AG20443 (cell line): ENCODE measurements around the gene FRMD5.
A peak's percentile ranks its signal among the peaks of the same experiment; 100 is the strongest.
"Not testable (repeated sequence)": the region's sequence is repeated elsewhere in the genome, so short reads cannot be mapped to it uniquely, and the experiment has no call there.

Source experiments
- DNase-seq: peaks from one replicate; pipeline ENCODE4 v3.0.0; 2012; ENCODE audit warnings: low spot score, mixed read lengths

The FRMD5 gene

GRCh38 chr15:43887901-43888300, 307.2 kb downstream of the FRMD5 start:
- DNase-seq = no peak

DNA sequence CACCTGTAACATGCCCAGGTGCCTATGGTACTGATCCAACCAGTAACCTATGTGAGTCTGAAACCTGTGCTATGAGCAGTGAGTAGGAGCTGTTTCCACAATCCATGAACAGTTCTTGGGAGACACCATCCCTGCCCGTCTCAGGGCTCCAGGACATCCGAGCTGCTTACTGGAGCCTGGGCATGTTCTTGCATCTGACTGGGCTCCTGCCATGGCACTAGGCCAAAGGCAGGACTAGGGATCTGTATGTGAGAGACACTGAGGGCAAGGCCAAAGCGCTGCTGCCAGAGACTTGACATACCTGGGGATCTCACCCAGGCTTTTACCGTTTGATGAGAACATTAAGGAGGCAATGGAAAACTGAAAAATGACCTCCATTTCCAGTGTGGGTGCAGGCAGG, 308.5 kb downstream of the FRMD5 start:
- DNase-seq = no peak

DNA sequence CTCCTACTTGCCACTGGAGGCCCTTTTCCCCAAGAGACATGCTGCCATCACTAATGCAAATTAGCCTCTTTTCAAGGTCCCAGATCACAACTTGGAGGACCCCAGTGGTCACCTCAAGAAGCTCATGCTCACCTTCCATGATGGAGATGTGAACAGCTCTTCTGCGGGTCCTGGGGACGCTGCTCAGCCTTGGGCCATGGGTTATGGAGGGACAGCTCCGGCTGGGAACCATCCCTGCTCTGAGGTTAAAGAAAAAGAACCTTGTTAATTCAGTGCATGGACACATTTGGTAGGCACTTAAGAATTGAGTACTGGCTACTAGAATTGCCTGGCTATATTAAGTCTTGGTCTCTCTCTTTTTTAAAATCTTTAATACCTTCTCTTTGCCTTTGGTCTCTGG, 311.5 kb downstream of the FRMD5 start:
- DNase-seq = no peak

DNA sequence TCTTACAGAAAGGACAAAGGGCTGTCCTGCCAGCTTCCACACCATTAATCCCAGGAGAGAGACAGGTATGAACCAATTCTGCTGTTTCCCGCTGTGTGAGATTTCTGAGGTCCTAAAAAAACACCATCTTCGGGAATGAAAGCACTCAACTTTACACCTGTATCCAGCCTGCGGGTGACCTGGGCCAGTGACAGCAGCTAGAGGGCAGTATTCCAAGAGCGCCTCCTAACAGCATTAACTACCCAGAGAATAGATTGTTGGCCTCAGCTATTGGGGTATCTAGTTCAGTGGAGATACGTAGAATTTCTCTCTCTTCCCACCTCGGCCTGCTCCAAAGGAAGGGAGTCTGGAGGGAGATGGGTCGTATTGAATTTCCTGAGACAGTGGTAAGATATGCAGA, 313.1 kb downstream of the FRMD5 start:
- no peak for DNase-seq

DNA sequence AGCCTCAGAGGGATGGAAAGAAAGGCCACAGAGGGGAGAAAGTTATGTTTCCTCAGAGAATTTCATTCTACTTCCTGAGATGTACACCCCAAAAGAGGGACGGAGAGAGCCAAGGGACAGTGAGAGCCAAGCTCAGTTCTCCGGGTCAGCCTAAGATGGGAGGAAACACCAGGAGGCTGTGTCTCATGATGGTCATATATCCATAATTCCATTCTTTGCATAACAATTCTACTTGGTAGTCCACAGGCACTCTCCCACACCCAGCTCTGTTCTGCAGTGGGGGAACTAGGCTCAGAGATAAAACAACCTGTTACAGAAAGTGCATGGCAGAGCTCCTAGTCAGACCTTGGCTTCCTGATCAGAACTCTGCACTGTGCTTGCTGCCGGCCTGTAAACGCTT, 313.8 kb downstream of the FRMD5 start:
- DNase-seq = no peak

- DNase-seq = no peak
Measured at GRCh38 chr15:43880406-43881194, 314.5 kb downstream of the FRMD5 start.

- no peak for DNase-seq
Measured at GRCh38 chr15:43879386-43880355, 315.4 kb downstream of the FRMD5 start.

DNA sequence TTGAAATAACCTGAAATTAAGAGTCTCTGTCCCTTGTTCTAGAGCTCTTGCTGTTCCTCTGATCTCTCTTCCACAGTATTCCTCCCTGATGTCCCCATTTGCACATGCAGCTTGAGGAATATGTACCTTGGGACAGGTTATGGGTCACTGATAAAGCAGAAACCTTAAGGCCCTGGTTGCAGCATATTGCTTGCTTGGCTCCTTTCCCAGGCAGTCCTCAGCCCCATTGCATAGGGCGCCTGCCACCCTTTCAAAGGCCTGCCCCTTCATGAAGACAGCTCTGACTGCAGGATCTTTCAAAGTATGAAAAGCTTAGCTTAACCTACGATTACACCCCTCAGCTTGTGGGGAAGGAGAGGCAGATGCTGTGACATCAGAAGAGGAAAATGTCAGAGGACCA, 316.6 kb downstream of the FRMD5 start:
- no peak for DNase-seq

DNA sequence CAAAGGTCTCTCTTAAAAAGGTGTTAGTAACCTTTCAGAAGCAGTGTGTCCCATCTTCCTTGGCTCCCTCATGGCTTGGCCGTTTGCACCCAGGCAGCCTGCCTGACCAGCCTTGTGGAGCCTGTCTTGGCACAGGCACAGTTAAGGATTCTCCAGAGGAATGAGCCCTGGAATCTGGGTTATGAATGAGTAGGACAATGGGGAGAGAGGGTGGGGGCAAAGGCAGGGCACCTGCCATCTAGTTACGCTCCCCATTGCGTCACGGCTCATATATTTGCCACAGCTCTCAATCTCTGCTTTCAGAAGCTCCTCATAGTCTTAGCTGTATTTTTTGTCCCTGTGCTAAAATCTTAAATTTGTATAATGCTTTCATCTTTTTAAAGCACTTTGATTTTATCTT, 317.7 kb downstream of the FRMD5 start:
- no peak for DNase-seq

DNA sequence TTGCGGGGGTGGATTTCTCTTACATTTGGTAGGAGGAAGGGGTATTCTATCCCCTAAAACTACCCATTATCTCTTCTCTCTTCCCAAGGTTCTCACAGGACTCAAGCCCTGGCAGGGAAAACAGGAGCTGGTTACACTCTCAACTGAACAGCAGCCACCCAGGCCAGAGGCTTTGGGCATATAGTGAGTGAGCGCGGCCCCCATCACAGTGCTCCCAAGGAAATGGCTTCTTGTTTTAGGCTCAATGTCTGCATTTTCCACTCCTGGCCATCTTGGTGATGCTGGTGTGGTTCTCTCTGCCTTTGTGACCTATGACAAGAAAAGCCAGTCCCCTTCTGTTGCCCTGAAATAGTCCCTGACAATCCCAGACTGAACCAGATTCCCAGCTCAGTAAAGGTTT, 318.2 kb downstream of the FRMD5 start:
- no peak for DNase-seq

DNA sequence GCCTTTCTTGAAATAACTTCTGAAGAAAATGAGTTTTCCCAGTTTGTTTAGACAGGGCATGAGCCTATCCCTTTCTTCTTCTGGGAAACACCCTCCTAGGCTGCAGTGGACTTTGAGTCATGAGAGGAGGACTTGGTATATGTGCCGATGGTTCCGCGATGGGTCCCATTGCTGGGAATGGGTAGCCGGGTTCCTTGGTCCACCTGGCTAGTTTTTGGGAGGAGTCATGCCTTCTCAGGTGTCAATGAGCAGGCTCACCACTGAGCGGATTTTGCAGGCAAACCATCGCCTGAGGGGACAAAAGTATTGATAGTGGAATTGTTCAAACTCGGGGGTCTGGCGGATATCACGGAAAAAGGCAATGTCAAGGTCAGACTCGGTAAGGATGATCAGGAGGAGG, 321.4 kb downstream of the FRMD5 start:
- no peak for DNase-seq

DNA sequence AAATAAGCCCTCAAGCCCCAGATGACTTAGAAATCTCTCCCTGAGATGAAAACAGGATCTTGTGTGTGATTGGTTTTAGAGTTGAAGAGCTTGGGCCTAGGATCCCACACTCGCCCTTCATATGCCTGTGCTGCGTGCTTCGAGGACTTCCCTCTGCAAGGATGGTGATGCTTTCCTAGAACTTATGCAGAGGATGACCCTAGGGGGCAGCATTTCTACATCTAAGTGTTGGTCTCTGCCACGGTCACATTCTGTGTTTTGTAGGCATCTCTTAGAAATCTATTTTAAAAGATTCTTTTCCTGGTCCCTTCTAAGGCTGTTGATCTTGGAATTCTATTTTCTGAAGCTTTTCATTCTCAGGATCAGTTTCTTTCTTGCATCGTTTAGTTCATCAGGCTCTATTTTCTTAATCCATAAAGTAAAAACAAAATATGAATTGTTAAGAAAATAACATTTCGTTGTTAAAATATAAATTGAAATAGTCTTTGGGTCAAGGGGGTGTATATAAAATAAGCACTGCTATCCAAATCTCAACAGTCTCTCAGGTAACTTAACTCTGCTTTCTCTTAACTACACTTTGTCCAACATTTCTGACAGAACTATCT, 322.6 kb downstream of the FRMD5 start:
- DNase-seq = peak; percentile 88

GRCh38 chr15:43871835-43872234, 323.2 kb downstream of the FRMD5 start:
- no peak for DNase-seq

DNA sequence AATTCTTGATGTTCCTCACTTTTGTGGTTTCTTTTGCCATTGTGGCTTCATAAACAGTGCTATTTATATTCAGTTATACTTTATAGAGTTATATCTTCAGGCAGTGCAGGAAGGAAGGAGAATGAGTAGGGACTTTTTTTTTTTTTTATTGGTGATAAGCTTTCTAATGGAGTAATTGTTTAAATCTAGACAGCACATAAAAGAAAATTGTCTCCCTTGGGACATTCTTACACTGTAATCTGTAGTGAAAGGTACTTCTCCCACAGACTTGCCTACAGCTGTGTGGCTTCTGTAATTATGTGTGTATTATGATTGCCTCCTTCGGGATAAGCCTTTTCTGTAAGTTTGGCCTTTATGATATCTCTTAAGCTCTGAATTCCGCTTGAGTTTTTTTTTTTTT, 326.7 kb downstream of the FRMD5 start:
- no peak for DNase-seq

DNA sequence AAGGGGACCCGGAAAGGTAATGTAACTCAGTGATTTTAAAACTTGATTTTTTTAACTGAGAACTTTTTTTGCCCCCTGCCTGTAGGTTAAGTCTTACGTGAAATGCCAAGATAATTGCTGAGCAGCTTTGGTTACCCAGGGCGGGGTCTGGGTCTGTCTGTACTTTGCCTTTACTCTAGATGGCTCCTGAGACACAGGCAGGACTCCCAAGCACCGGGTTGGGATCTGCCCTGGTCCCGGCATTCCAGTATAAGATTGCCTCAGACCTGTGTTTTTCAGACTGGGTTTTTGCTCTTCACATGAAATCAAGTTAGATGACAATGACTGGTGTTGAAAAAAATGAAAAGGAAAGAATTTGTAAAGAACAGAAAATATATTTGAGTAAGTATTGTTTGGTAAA, 328.0 kb downstream of the FRMD5 start:
- DNase-seq = no peak

GRCh38 chr15:43866636-43867035, 328.4 kb downstream of the FRMD5 start:
- not testable (repeated sequence) for DNase-seq

GRCh38 chr15:43859546-43859945, 335.5 kb downstream of the FRMD5 start:
- no peak for DNase-seq

DNA sequence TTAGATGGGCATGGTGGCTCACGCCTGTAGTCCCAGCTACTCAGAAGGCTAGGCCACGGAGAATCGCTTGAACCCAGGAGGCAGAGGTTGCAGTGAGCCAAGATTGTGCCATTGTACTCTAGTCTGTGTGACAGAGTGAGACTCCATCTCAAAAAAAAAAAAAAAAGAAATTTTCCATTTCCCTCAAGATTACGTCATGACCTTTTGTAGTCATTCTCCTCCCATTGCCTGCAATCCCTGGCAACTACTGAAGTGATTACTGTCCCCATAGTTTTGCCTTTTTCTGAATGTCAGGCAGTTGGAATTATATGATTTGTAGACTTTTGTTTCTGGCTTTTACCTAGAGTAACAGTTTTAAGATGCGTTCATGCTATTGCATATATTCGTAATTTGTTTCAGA, 340.3 kb downstream of the FRMD5 start:
- no peak for DNase-seq

DNA sequence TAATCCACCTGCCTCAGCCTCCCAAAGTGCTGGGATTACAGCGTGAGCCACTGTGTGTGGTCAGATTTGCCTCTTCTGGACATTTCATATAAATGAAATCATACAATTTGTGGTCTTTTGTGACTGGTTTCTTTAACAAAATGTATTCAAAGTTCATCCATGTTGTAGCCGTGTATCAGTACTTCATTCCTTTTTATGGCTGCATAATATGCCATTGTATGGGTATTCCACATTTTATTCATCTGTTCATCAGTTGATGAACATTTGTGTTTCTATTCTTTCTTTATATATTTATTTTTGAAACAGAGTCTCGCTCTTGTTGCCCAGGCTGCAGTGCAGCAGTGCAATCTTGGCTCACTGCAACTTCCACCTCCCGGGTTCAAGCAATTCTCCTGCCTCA, 342.5 kb downstream of the FRMD5 start:
- DNase-seq = no peak

- no peak for DNase-seq
Measured at GRCh38 chr15:43851251-43851650, 343.8 kb downstream of the FRMD5 start.

DNA sequence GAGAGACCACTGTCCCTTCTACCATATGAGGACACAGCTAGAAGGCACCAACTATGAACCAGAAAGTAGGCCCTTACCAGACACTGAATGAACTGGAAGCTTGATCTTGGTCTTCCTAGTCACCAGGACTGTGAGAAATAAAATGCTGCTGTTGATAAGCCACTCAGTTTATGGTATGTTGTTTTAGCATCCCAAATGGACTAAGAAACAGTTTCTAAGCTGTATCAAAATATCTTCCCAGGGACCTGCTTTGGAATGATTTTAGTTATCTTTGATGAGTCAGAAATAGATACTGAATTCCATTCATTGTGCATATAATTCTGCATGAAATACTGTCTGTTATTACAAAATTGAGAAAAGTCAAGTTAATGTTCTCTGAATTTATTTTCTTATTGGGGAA, 349.6 kb downstream of the FRMD5 start:
- DNase-seq = no peak

GRCh38 chr15:43832485-43832884, 362.6 kb downstream of the FRMD5 start:
- not testable (repeated sequence) for DNase-seq
